ENCODE results near the gene FAM227B.

- TF ChIP-seq POLR2A (IDR thresholded peaks at IDR 0.05) = no peak
- no peak for TF ChIP-seq CTCF (IDR thresholded peaks at IDR 0.05)
Measured at GRCh38 chr15:49415149-49415548, 205.5 kb downstream of the FAM227B start.

Measured in body of pancreas (tissue), 4 donors.